ENCODE results near the gene KLHL14.

The KLHL14 gene, protein sequence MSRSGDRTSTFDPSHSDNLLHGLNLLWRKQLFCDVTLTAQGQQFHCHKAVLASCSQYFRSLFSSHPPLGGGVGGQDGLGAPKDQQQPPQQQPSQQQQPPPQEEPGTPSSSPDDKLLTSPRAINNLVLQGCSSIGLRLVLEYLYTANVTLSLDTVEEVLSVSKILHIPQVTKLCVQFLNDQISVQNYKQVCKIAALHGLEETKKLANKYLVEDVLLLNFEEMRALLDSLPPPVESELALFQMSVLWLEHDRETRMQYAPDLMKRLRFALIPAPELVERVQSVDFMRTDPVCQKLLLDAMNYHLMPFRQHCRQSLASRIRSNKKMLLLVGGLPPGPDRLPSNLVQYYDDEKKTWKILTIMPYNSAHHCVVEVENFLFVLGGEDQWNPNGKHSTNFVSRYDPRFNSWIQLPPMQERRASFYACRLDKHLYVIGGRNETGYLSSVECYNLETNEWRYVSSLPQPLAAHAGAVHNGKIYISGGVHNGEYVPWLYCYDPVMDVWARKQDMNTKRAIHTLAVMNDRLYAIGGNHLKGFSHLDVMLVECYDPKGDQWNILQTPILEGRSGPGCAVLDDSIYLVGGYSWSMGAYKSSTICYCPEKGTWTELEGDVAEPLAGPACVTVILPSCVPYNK

DNA sequence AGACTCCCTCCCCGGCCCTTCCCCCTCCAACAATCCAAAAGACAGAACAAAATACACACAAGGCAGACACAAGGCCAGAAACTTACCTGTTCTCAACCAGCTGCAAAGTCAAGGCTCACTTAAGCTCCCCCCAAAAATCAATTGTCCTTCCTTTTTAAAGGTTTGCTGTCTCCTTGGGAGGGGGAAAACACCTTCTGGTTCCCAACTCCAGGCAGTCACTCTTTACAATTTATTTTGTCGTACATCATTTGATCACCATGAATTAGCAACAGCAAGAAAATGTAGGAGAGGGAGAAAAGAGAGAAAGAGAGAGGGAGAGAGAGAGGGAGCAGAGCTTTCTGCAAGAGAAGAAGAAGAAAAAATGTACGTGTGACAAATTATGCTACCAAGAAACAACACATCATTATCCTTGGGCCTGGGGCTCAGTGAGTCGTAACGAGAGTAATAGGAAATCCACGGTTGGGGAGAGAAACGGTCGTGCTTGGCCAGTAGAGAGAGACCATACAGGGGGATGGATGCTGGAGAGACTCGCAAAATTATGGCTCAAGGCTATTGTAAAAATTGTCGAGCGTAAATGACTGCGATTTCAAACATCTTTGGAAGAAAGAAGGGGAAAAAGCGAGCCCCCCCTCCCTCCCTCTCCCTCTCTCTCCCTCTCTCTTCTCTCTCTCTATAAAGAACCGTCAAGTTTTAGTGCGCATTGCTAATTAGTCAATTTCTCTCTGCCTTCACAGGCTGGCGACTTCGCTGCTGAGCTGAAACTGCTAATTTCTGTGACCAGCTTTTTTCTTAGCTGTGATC lies at the start of gene KLHL14:
TSS of gene KLHL14 (minus strand) at position 443 of the 801 bp plus-strand sequence. CDS start 2,432 bp downstream, outside the sequence.
- H3K4me3 ChIP-seq (ENCODE audit: control insufficient read depth, low read depth, low read length), result peak within 1 kb of the TSS; percentile 4
- no peak for DNase-seq (ENCODE audit: low read depth)
- TF ChIP-seq, protein P1, sequence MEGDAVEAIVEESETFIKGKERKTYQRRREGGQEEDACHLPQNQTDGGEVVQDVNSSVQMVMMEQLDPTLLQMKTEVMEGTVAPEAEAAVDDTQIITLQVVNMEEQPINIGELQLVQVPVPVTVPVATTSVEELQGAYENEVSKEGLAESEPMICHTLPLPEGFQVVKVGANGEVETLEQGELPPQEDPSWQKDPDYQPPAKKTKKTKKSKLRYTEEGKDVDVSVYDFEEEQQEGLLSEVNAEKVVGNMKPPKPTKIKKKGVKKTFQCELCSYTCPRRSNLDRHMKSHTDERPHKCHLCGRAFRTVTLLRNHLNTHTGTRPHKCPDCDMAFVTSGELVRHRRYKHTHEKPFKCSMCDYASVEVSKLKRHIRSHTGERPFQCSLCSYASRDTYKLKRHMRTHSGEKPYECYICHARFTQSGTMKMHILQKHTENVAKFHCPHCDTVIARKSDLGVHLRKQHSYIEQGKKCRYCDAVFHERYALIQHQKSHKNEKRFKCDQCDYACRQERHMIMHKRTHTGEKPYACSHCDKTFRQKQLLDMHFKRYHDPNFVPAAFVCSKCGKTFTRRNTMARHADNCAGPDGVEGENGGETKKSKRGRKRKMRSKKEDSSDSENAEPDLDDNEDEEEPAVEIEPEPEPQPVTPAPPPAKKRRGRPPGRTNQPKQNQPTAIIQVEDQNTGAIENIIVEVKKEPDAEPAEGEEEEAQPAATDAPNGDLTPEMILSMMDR (conservative IDR thresholded peaks at IDR 0.05; ENCODE audit: control insufficient read depth, insufficient read depth, low read depth, low read length), result no peak

DNA sequence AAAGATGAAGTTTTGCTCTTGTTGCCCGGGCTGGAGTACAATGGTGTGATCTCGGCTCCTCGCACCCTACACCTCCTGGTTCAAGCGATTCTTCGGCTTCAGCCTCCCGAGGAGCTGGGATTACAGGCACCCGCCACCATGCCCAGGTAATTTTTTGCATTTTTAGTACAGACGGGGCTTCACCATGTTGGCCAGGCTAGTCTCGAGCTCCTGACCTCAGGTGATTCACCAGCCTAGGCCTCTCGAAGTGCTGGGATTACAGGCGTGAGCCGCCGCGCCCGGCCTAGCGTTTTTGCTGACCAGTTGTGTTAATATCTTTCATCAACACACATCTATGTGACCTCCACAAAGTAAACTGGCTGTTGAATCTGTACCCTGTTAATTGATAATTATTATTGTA lies 49.4 kb upstream of the KLHL14 start:
- TF ChIP-seq, protein P1 (conservative IDR thresholded peaks at IDR 0.05; ENCODE audit: control insufficient read depth, insufficient read depth, low read depth, low read length), result no peak
- H3K4me3 ChIP-seq (ENCODE audit: control insufficient read depth, low read depth, low read length), result no peak overlapping the region
- DNase-seq (ENCODE audit: low read depth), result no peak

DNA sequence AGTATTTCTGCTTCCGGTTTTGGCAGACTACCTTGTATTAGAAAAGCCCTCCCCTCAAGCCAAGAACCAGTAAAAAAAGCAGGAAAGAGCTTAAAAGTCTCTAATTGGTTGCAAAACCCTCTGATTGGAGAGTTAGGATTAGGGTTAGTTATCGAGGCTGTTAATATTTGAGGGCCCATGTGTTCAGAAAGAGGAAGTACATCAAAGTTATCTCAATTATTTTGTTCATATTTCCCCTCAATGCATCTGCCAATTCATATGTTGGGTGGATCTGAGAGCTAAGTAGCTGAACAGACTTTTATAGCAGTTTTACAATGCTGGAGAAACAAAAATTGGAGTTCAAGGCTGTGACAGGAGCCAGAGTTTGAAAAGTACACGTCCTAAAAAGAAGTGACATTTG lies 43.1 kb upstream of the KLHL14 start:
- H3K4me3 ChIP-seq (ENCODE audit: control insufficient read depth, low read depth, low read length), result no peak overlapping the region
- TF ChIP-seq, protein P1 (conservative IDR thresholded peaks at IDR 0.05; ENCODE audit: control insufficient read depth, insufficient read depth, low read depth, low read length), result no peak
- no peak for DNase-seq (ENCODE audit: low read depth)

DNA sequence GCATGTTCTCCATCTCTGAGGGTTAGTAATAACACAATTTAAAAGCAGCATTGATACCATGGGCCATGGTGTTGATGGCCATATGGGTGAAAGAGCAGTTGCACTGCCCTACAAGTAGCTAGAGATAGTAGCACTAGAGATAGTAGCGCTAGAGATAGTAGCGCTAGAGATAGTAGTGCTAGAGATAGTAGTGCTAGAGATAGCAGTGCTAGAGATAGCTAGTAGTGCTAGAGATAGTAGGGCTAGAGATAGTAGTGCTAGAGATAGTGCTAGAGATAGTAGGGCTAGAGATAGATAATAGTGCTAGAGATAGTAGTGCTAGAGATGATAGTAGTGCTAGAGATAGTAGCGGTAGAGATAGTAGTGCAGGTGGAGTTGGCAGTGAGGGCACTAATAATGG lies 39.5 kb upstream of the KLHL14 start:
- no peak overlapping the region for H3K4me3 ChIP-seq (ENCODE audit: control insufficient read depth, low read depth, low read length)
- no peak for DNase-seq (ENCODE audit: low read depth)
- TF ChIP-seq, protein P1 (conservative IDR thresholded peaks at IDR 0.05; ENCODE audit: control insufficient read depth, insufficient read depth, low read depth, low read length), result no peak

DNA sequence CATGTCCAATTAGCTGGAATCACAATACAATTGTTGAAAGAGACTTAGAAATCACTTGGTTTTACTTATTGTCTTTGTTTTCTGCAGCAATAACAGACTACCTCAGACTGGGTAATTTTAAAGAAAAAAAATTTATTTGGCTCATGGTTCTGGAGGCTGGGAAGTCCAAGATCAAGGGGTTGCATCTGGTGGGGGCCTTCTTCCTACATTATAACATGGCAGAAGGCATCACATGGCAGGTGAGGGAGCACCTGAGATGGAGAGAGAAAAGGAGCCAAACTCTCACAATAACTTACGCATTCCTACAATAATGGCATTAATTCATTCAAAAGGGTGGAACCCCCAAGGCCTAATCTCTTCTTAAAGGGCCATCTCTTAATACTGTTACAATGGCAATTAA lies 37.5 kb upstream of the KLHL14 start:
- TF ChIP-seq, protein P1 (conservative IDR thresholded peaks at IDR 0.05; ENCODE audit: control insufficient read depth, insufficient read depth, low read depth, low read length), result no peak
- DNase-seq (ENCODE audit: low read depth), result no peak
- H3K4me3 ChIP-seq (ENCODE audit: control insufficient read depth, low read depth, low read length), result no peak overlapping the region

DNA sequence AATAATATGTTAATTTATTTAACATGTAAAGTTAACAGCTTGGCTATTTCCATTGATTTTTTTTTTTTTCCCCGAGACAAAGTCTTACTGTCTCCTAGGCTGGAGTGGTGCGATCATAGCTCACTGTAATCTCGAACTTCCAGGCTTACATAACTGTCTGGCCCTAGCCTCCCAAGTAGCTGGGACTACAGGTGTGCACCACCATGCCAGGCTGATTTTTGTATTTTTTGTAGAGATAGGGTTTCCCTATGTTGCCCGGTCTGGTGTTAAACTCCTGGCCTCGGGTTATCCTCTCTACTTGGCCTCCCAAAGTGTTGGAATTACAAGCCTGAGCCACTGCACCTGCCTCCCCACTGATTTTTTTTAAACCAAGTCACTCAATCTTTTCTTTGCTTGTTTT lies 32.5 kb upstream of the KLHL14 start:
- TF ChIP-seq, protein P1 (conservative IDR thresholded peaks at IDR 0.05; ENCODE audit: control insufficient read depth, insufficient read depth, low read depth, low read length), result no peak
- no peak for DNase-seq (ENCODE audit: low read depth)
- H3K4me3 ChIP-seq (ENCODE audit: control insufficient read depth, low read depth, low read length), result no peak overlapping the region
